ENCODE results near the gene ZNF467. TPM values are rescaled to one million over a fixed set of nuclear protein-coding genes. Genes with fewer than 3 reads are reported as not detected.

Gene ZNF467
- total and polyA plus RNA-seq, 2 of the 8 experiments (the other 6 are each of a cell fraction or from before 2014, with no cell fraction given) = 0.50 to 0.51 TPM

GRCh38 chr7:149718730-149719049 lies 54.7 kb downstream of the ZNF467 start:
- no peak overlapping the region for H2BK15ac ChIP-seq (ENCODE audit: low read length)
- H2BK5ac ChIP-seq (ENCODE audit: low read depth, low read length) = no peak overlapping the region
- no peak overlapping the region for H3K18ac ChIP-seq (ENCODE audit: extremely low read depth, low read length)
- no peak overlapping the region for H2BK120ac ChIP-seq (replicated peaks; ENCODE audit: low read depth, low read length)
- H3K27me3 ChIP-seq (replicated peaks in 1 of 4; ENCODE audit: control insufficient read depth in 3 of 4, extremely low read depth in 1 of 4, insufficient read depth in 3 of 4, low read length in 3 of 4) = peaks cover 0 to 6% (median 3%) of the 10 kb centered on the region in 4 experiments; a peak in 4 of 7 replicates
- no peak overlapping the region for H2AFZ ChIP-seq (ENCODE audit: low read length)
- H3K4me1 ChIP-seq (replicated peaks in 1 of 4; ENCODE audit: control insufficient read depth in 3 of 4, insufficient read depth in 4 of 4, low read length in 3 of 4) = peaks cover 2 to 13% (median 7%) of the 10 kb centered on the region in 4 experiments
- H2BK20ac ChIP-seq (ENCODE audit: low read length) = no peak overlapping the region
- peak in 1 of 2 experiments; percentile 13 for DNase-seq (ENCODE audit: low read depth in 1 of 2, low spot score in 2 of 2)
- peaks cover 0 to 15% (median 4%) of the 10 kb centered on the region in 4 experiments; a peak in 5 of 8 replicates for H3K36me3 ChIP-seq (ENCODE audit: control insufficient read depth in 2 of 4, insufficient read depth in 4 of 4, low read length in 3 of 4)
- no peak overlapping the region for H4K8ac ChIP-seq (ENCODE audit: extremely low read depth, insufficient read depth, low read length)
- H3K9me3 ChIP-seq (ENCODE audit: insufficient read depth in 2 of 2, low read depth in 1 of 2, low read length in 1 of 2) = no peaks in the 10 kb centered on the region
- H4K91ac ChIP-seq (replicated peaks; ENCODE audit: insufficient read length, low read length) = no peak overlapping the region
- peaks cover 0 to 15% of the 10 kb centered on the region in 2 experiments; a peak in 2 of 4 replicates for H3K79me2 ChIP-seq (ENCODE audit: control insufficient read depth in 1 of 2, insufficient read depth in 2 of 2, low read length in 2 of 2)
- H3K56ac ChIP-seq (replicated peaks; ENCODE audit: insufficient read length, low read depth, low read length) = no peak overlapping the region
- H3K23me2 ChIP-seq (ENCODE audit: low read depth, low read length) = peaks cover 12% of the 10 kb centered on the region
- FAIRE-seq = no peak
- TF ChIP-seq MAFK (IDR thresholded peaks at IDR 0.05; ENCODE audit: low read depth, low read length) = no peak
- no peak for TF ChIP-seq USF2 (IDR thresholded peaks at IDR 0.05; ENCODE audit: low read length)
- H3K79me1 ChIP-seq (ENCODE audit: low read depth, low read length) = peaks cover 14% of the 10 kb centered on the region
- H3K4ac ChIP-seq (replicated peaks; ENCODE audit: insufficient read length, low read depth, low read length) = no peak overlapping the region
- 88% methylated on average over 6 of the region's 6 CpGs; no CpG with 5 or more reads in 1 of the 2 experiments for WGBS, 2 experiments (ENCODE audit: extremely low coverage in 1 of 2, insufficient coverage in 1 of 2, insufficient read length in 1 of 2, insufficient replicate concordance in 2 of 2, low coverage in 1 of 2, low lambda C conversion rate in 2 of 2, missing lambda C conversion rate in 1 of 2)
- H3K27ac ChIP-seq (ENCODE audit: low read depth, low read length) = no peak overlapping the region
- no peak overlapping the region for H4K5ac ChIP-seq (ENCODE audit: insufficient read length, low read depth, low read length)
- no peak overlapping the region for H3K4me2 ChIP-seq (ENCODE audit: insufficient read depth in 1 of 2, low read depth in 2 of 2, low read length in 2 of 2)
- ChIA-PET CTCF (ENCODE audit: partially characterized antibody) (interaction anchor here (0.7 to 2.2 kb wide), 2 partner anchors 24 to 56 kb away, joined by 4 to 6 read pairs; no protein-coding TSS in a partner anchor), POLR2A (ENCODE audit: partially characterized antibody) (interaction anchor here (1.2 kb wide), 1 partner anchor 9 kb away, joined by 3 read pairs; no protein-coding TSS in a partner anchor)
- no peak overlapping the region for H3K4me3 ChIP-seq (ENCODE audit: extremely low read depth in 1 of 4, insufficient read depth in 2 of 4, low read depth in 3 of 4, low read length in 4 of 4)
- no peak overlapping the region for H3K9ac ChIP-seq (replicated peaks in 1 of 4; ENCODE audit: extremely low read depth in 1 of 4, low read depth in 3 of 4, low read length in 3 of 4)
- peaks cover 0 to 12% of the 10 kb centered on the region in 2 experiments for H4K20me1 ChIP-seq (replicated peaks in 1 of 2; ENCODE audit: control insufficient read depth in 1 of 2, insufficient read depth in 2 of 2, low read length in 2 of 2)
- H3K14ac ChIP-seq (ENCODE audit: insufficient read length) = no peak overlapping the region
- no peak overlapping the region for H2AK5ac ChIP-seq (ENCODE audit: low read depth, low read length)
- H3K23ac ChIP-seq (ENCODE audit: insufficient read length) = no peak overlapping the region
- no peak overlapping the region for H2BK12ac ChIP-seq (ENCODE audit: low read depth, low read length)

All from H1 (cell line).